Uterine smooth muscle cell (primary cell): ENCODE results near the gene RSPH9. TPM values are rescaled to one million over a fixed set of nuclear protein-coding genes. Genes with fewer than 3 reads are reported as not detected.

ENCODE experiments used
- total RNA-seq: library from RNA; depleted of rRNA; stranded (reverse); fragments of >200 nt; gene quantifications from 2 replicates; pipeline ENCODE4 v1.2.3, GENCODE V29; 2014

Gene RSPH9, protein sequence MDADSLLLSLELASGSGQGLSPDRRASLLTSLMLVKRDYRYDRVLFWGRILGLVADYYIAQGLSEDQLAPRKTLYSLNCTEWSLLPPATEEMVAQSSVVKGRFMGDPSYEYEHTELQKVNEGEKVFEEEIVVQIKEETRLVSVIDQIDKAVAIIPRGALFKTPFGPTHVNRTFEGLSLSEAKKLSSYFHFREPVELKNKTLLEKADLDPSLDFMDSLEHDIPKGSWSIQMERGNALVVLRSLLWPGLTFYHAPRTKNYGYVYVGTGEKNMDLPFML
- 0.44 and 1.2 TPM in 2 replicates for total RNA-seq

DNA sequence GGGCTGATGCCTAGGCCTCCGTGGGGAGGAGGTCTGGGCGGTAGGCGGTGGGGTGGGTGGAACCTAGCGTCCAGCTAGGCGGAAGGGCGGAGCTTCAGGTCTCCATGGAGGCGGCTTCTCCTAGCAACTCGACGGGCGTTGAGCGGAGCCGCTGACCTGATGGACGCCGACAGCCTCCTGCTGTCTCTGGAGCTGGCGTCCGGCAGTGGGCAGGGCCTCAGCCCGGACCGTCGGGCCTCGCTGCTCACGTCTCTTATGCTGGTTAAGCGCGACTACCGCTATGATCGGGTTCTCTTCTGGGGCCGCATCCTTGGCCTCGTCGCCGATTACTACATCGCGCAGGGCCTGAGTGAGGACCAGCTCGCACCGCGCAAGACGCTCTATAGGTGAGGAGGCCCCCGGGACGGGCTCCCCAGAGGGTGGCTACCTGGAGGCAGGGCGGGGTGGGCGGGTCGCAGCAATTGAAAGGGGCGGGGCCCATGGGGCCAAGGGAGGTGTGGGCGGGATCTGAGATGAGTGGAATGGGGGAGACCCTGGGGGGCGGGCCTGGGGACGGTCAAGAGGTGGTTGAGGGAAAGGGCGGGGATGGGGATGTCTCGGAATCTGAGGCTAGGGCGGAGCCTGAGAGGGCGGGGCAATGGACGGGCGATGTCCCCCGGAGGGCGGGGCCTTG, at the start of gene RSPH9:
TSS of gene RSPH9 (plus strand) at position 97 of the 673 bp plus-strand sequence. CDS start at position 160, 63 bp downstream.

DNA sequence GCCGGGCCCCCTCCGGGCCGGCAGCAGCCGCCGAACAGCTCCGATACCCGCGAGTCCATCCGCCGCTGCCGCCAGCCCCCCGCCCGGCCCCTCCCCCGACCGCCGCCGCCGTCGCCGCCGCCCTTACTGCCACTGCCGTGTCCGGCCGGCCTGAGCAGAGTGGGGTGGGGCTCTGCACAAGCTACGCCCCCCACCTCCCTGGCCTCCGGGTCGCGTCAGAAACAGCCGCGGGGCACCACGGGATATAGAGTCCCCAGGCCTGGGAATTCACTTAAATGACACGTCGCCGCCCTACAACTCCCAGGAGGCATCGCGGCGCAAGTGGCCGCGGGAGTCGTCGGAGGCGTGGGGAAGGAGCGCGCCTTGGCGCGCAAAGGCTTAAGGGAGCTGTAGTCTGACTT, 15.7 kb upstream of the RSPH9 start, which contains the start of gene GTPBP2:
TSS of gene GTPBP2 (minus strand) at position 161 of the 401 bp plus-strand sequence. CDS start at position 59, 102 bp downstream.

DNA sequence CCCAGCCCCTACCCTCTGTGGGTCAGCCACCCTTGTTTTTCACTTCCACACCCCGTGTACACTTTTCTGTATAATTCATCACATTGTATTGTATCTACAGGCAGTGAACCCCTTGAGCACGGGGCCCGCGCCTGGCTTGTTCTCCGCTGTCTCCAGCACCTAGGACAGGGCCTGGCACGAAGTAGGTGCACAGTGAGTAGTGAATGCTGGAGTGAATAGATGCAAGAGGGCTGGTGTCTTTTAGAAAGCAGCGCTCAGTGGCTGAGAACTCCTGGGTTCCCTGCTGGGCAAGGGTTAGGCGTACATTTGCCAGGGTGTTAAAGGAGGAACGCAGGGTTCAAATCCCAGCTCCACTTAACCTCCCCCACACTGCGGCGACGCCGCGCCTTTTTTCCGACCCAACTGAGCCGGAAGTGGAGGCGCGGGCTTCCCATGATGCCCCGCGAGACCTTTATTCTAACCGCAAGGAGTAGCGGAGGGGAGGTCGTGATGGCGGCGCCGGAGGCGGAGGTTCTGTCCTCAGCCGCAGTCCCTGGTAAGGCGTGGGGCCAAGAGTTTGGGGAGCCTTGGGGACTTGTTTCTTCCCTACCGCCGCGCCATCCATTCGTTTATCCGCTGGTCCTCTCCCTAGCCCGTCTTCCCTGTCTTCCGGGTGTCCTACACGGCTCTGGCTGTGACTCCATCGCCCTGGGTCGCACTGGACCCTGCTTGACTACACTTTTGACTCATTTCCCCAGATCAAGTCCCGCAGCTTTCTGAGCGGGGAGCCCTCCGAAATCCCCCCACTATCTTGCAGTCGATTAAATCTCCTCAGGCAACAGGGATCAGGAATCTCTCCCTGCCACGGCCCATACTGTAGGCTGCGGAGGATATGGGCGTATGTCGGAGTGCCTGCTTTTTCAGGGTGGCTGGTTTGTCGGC, 9.2 kb upstream of the RSPH9 start, which contains the start of gene MAD2L1BP:
TSS of gene MAD2L1BP (plus strand) at position 454 of the 921 bp plus-strand sequence. CDS start at position 490, 36 bp downstream.

DNA sequence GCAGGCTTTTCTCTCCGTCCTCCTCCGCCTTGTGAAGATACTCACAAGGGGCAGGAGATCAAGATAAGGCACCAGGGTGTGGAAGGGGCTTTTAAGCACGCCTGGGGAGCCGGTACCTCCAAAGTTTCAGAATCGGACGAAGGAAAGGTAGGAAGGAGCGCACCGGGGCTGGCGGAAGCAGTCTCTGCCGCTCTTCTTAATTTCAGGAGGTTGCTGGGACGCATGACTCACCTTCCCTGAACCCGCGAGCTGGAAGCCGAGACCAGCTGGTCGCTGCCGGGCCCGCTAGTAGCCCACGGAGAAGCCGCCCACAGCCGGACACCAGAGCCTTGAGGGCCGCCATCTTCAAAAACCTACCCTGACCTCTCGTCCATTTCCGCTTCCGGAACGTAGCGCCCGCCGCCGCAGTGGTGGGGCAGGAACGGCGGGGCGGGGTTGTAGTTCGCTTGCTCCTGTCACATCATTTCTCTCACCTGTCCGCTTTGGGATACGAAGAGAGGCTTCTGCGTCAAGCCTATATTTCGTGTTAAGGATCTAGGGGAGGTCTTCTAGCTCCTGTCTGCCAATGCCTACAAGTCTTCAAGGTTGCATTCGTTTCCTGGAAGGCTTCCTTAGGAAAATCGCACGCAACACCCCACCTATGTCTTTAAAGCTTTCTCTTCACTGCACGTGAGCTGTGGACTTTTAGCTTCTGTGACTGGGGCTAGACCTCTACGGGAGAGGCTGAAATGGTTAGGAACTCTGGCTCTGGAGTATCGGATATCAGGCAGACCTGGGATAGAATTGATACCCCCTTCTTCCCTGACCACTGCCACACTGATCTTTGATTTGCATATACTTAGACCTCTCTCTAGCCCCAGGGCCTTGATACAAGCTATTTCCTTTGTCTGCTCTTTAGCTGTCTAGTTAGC, 42.9 kb downstream of the RSPH9 start, which contains the start of gene MRPS18A:
TSS of gene MRPS18A (minus strand) at position 355 of the 911 bp plus-strand sequence. CDS start at position 343, 12 bp downstream.

Other genes with a start within 250 kb of the RSPH9 start
- gene ABCC10, start 217.5 kb upstream of the RSPH9 start, total RNA-seq, result 18.4 and 24.6 TPM in 2 replicates
- gene DLK2, start 189.5 kb upstream of the RSPH9 start, total RNA-seq, result 0.66 and 1.1 TPM in 2 replicates
- 9.9 and 10.1 TPM in 2 replicates for gene TJAP1, start 167.5 kb upstream of the RSPH9 start, total RNA-seq
- 0.44 and 0.62 TPM in 2 replicates for gene LRRC73, start 134.7 kb upstream of the RSPH9 start, total RNA-seq
- gene YIPF3, start 128.1 kb upstream of the RSPH9 start, total RNA-seq, result 72.5 and 97.2 TPM in 2 replicates
- 27.7 and 45.9 TPM in 2 replicates for gene POLR1C, start 127.9 kb upstream of the RSPH9 start, total RNA-seq
- gene XPO5, start 69.0 kb upstream of the RSPH9 start, total RNA-seq, result 20.5 and 27.2 TPM in 2 replicates
- gene POLH, start 68.9 kb upstream of the RSPH9 start, total RNA-seq, result 16.7 and 22.9 TPM in 2 replicates
- 123 and 165 TPM in 2 replicates for gene GTPBP2, start 15.8 kb upstream of the RSPH9 start, total RNA-seq
- 21.0 and 37.7 TPM in 2 replicates for gene MAD2L1BP, start 9.2 kb upstream of the RSPH9 start, total RNA-seq
- gene MRPS18A, start 42.8 kb downstream of the RSPH9 start, total RNA-seq, result 38.2 and 39.2 TPM in 2 replicates
- 200 and 441 TPM in 2 replicates for gene VEGFA, start 125.2 kb downstream of the RSPH9 start, total RNA-seq